HL-60/S4 treated with phorbol 12-myristate 13-acetate at 8.2 ng/mL for 4 days and 3 days (cell line): ENCODE measurements around the gene DZANK1.
"Not testable (repeated sequence)": the region's sequence is repeated elsewhere in the genome, so short reads cannot be mapped to it uniquely, and the experiment has no call there.

ENCODE experiments used
- in situ Hi-C: fragments of 300-500 bp; cut with MboI; formaldehyde crosslinking; loops from 2 replicates; pipeline ENCODE4 v1.15.0; 2022; ENCODE audit warnings: low sequenced_read_pairs

Gene DZANK1

DNA sequence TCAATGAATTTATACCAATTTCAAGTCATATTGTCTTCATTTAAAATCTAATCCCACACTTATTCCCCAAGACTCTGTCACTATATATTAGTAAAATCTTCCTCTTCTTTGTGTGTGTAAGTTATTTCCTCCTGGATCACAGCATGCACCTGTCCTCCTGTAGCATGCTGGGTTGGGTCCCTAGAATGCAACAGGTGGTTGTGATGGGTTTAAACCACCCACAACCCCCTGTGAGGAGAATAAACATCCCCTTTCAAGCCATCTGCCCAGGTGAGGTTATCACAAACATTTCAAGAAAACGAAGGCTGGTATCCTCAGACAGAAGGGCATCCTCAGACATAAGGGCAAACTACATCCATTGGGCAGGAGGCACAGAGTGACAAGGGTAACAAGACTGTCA is 26.4 kb downstream of the DZANK1 start:
- in situ Hi-C loops = no loop called here

DNA sequence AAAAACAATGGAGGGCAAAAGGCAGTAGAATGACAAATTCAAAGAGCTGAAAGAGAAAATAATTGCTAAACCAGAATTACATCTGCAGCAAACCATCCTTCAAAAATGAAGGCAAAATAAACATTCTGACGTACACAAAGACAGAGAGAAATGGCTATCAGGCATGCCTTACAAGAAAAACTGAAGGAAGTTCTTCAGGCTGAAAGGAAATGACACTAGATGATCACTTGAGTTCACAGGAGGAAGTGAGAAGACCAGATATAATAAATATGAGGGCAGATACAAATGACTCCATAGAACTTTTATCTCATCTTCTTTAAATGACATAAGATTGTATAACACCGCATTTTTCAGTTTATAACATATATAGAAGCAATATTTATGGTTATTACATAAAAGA is 30.0 kb downstream of the DZANK1 start:
- in situ Hi-C loops = no loop called here

DNA sequence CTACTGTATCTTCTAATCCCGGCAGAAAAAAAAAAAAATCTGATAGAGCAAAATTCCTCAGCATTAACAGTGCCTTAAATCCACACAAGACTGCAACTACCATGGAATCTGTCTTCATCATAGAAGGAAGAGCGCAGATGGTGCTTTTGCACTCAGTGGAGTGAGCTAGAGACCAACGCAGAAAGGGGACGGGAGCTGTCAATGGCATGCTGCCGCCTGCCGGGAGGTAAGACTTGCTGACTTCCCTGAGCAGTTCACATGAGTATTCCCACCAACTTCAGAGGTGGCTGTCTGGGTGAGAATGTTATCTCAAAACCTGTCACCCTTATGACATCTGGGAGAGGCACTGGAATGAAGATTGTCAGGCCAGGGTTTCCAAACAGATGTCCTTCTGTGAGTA is 35.6 kb downstream of the DZANK1 start:
- in situ Hi-C loops = no loop called here

DNA sequence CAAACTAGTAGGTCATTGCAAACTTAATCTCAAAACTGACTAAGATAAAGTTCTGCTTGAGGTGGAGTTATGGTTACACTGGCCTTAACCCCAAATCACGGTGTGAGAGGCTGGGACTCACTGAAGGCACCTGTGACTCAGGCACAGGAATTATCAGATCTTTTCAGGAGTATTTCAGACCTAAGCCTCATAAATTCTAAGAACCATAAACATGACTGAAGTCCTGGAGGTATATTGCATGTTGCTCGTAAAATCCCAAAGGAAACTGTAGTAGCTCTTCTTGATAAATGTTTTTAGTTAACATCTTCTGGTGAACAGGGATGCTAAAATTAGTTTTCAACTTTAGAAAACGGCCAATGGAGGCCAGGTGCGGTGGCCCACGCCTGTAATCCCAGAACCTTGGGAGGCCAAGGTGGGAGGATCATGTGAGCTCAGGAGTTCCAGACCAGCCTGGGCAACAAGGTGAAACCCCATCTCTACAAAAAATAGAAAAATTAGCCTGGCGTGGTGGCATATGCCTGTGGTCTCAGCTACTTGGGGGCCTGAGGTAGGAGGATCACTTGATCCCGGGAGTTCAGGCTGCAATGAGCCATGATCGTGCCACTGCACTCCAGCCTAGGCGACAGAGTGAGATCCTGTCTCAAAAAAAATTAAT is 36.5 kb downstream of the DZANK1 start:
- in situ Hi-C loops = no loop called here

GRCh38 chr20:18428490-18429173 is 38.2 kb downstream of the DZANK1 start:
- in situ Hi-C loops = no loop called here

DNA sequence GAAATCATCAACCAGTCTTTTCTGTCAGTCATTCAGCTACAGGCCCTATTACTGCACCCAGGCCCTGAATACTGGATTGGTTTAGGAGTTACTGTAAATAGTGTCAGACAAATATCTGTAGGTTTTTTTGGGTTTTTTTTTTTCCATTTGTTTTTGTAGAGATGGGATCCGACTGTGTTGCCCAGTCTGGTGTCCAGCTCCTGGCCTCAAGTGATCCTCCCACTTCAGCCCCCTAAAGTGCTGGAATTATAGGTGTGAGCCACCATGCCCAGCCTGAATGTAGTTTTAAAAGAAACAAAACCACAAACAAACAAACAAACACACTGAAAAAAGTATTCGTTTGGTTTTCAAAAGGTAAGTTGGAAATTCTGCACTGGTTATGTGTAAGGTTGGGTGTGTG is 39.6 kb downstream of the DZANK1 start:
- in situ Hi-C loops = no loop called here

- in situ Hi-C loops = no loop called here
Measured at GRCh38 chr20:18421608-18422007, 45.2 kb downstream of the DZANK1 start.

DNA sequence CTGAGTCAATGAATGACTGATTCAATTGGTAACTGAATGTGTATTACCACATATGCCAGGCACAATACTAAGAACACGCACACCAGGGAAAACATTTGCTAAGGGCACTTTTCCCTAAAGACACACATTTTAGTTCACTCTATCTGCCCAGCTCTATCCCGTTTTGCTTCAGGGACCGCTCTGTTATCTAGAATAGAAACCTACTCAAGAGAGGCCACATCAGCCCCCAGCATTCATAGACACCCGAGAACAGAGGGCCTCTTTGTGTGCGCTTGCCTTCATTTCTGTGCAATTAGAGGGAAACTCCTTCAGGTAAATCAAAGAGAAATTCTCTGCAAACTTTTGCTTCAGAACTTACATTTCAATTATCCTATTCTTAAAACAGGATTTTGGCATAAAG is 50.3 kb downstream of the DZANK1 start:
- in situ Hi-C loops = no loop called here

DNA sequence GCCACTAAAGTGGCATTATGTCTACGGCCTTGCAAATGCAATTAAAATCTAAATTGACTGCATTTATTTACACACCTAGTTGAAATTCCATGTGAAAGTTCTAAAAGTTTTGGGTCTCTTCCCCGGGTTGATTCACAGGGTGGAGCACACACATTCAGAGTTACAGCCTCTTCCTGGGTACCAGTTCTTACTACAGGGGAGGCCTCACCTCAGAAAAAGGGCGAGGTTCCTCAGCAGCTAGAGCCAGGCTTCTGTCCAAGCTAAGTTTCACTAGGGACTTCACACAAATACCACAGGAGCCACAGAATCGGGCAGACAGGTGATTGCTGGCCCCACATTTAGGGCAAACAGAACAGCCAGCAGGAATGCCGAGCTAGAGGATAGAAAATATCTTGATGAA is 52.7 kb downstream of the DZANK1 start:
- in situ Hi-C loops = no loop called here

GRCh38 chr20:18412221-18412901 is 54.5 kb downstream of the DZANK1 start:
- in situ Hi-C loops = no loop called here

DNA sequence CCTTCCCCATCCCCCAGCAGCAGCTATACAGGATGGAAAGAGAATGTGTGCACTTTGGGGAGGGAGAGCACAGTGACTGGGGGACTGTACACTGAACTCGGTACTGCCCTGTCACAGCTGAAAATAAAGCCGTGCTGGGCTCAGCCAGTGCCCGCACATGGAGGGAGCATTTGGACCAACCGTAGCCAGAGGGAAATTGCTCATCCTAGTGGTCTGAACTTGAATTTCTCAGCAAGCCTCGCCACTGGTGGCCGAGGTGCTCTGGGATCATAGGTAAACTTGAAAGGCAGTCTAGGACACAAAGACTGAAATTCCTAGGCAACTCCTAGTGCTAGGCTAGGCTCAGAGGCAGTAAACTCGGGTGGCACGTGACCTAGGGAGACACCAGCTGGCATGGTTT is 61.0 kb downstream of the DZANK1 start:
- in situ Hi-C loops = no loop called here

GRCh38 chr20:18404172-18404571 is 62.7 kb downstream of the DZANK1 start:
- in situ Hi-C loops = no loop called here

DNA sequence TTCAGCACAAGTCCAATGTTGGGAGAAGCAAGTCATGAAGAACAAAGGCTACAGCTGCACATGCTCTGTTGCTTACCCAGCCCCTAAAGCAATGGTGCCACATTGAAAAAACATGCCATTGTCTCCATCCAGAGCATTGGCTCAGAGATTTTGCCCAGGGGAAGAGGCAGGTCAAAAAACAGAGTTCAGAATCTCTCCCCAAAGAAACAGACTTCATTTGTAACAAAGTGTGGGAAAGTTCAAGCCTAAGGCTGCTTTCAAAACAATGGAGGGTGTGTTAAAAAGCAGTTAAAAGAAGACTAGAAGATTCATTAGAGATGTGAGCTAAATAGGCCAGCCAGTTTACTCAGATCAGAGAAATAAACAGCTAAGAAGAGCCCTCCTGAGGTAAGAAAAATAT is 63.6 kb downstream of the DZANK1 start:
- in situ Hi-C loops = no loop called here

- in situ Hi-C loops = no loop called here
Measured at GRCh38 chr20:18401305-18401704, 65.5 kb downstream of the DZANK1 start.

DNA sequence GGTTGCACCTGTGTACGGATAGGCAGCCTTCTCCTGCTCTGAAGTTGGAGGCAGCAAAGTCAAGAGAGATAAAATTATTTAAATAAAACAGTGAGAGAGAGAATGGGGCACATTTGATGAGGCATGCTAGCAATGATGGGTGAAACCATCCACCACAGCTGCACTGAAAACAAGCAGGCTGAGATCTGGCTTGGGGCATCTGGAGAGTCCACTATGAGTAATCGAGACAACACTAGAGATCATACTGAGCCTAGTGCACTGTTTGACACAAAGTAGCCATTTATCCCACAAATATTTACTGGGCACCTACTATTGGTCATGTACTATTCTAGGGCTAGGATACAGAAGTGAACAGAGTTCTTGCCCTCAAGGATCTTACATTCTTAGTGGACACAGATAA is 66.4 kb downstream of the DZANK1 start:
- in situ Hi-C loops = no loop called here

- in situ Hi-C loops = not testable (repeated sequence)
Measured at GRCh38 chr20:18398713-18399112, 68.1 kb downstream of the DZANK1 start.

DNA sequence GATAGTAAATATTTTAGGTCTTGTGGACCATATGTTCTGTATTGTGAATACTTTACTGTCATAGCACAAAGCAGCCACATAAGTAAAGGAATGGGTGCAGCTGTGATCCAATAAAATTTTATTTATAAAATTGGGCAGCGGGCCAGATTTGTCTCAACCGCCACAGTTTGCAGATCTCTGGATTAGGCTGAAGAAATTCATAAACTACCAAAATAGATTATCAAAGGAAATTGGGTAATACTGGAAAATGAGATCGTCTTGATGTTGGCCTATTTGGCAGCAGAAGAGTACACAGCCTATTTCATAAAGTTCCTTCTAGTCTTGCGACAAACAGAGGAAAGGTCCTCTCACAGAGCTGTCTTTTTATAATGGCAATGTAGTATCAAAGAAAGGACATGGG is 69.8 kb downstream of the DZANK1 start:
- in situ Hi-C loops = no loop called here

DNA sequence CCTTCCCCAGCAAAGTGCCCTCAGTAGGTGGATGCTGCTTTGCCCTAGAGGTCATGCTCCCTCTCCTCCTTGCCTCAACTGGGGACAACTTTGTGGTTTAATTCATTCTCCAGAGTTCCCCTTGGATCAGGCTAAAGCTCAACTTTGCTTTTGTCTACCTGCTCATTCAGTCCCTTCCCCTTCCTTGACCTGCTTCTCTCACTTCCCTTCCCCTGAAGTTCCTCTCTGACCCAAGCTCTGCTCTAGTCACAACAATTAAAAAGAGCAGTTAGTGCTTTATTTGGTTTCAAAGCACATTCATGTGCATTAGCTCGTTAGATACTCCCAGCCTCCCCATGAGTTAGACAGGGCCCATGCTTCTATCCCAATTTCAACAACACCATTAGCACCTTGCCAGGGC is 71.3 kb downstream of the DZANK1 start:
- in situ Hi-C loops = no loop called here

DNA sequence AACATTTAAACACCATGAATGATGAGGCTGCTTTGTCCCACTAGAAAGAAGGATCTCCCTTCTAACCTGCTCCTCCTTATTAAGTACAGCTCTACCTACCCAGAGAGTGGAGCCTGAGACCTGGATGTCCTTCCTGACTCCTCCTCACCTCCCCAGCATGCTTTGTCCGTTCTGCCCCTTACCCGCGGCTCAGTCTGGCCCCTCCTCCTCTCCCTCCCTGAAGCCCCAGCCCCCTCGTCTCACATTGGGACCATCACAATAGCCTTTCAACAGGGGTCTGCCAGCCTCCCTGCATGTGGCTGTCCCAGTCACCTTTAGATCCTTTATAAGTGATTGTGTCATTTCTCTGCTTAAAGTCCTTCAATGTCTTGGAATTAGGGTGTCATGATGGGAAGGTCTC is 72.5 kb downstream of the DZANK1 start:
- in situ Hi-C loops = no loop called here

DNA sequence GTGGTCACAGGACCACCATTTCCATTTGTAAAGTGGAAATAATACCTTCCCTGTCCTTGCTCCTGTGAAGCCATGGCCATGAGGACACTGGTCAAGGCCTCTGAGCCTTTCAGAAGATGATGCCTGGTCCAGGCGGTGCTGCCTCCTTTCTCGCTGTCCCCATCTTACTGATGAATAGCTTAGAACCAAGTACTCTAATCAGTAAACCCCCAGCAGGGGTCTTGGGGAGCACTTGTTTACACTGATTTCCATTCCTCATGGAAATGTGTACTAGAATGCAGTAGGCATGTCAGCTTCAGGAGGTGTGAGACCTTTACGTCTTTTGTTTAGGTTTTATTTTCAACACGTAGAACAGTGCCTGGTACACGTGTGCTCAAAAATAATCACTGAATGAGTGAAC is 75.1 kb downstream of the DZANK1 start:
- in situ Hi-C loops = no loop called here

GRCh38 chr20:18390201-18390600 is 76.6 kb downstream of the DZANK1 start:
- in situ Hi-C loops = no loop called here

GRCh38 chr20:18388860-18389259 is 78.0 kb downstream of the DZANK1 start:
- in situ Hi-C loops = no loop called here
